LHCN-M2 (cell line): ENCODE measurements around the gene FBXO31. TPM values are rescaled to one million over a fixed set of nuclear protein-coding genes. Genes with fewer than 3 reads are reported as not detected.

Source experiments
- DNase-seq: peaks from one replicate; pipeline ENCODE4 v3.0.0-alpha.2; 2012; ENCODE audit warnings: low read depth
- total RNA-seq: library from RNA; depleted of rRNA; stranded (reverse); fragments of >200 nt; gene quantifications from 2 replicates; pipeline ENCODE4 v1.2.3, GENCODE V29; 2014

Gene FBXO31
- total RNA-seq, 1 experiment from 2014 or later: 32.3 TPM

GRCh38 chr16:87330646-87331045 is 52.9 kb downstream of the FBXO31 start:
- no peak for DNase-seq

- no peak for DNase-seq
These were observed 53.3 kb downstream of the FBXO31 start for GRCh38 chr16:87330257-87330624.

DNA sequence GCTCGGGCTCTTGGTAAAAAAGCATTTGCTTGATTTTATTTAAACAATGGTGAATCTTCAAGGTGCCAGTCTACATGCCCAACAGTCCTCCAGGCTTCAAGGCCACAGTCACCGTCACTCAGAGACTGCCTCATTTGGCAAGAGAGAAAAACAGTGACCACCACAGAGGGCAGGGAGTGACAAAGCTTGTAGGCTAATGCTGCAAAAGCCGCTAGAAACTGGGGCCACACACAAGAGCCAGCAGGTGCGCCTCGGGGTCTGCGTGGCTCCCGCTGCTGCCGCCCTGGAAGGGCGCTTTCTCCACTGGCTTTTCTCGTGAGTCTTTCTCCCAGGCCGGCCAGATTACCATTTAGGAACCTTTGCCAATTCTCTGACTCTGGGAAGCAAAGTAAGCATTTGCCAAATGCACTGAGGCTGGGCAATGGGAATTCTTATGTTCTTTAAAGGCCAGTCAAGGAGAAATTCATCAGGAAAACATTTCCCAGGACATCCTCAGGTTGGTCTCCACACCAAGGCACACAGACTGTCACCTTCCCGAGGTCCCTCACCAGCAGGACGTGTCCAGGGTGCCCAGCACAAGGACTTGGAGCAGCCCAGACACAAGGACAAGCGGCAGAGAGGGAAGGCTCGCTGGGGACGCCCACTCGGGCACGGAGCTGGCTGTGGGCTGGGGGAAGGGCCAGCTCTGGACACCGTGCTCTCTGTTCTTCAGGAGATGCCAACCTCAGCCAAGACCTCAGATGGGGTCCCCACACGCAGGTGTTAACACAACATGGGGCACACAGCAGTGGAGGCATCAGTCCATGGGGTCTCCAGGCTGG is 53.9 kb downstream of the FBXO31 start:
- DNase-seq: no peak

GRCh38 chr16:87328846-87329245 is 54.7 kb downstream of the FBXO31 start:
- no peak for DNase-seq

DNA sequence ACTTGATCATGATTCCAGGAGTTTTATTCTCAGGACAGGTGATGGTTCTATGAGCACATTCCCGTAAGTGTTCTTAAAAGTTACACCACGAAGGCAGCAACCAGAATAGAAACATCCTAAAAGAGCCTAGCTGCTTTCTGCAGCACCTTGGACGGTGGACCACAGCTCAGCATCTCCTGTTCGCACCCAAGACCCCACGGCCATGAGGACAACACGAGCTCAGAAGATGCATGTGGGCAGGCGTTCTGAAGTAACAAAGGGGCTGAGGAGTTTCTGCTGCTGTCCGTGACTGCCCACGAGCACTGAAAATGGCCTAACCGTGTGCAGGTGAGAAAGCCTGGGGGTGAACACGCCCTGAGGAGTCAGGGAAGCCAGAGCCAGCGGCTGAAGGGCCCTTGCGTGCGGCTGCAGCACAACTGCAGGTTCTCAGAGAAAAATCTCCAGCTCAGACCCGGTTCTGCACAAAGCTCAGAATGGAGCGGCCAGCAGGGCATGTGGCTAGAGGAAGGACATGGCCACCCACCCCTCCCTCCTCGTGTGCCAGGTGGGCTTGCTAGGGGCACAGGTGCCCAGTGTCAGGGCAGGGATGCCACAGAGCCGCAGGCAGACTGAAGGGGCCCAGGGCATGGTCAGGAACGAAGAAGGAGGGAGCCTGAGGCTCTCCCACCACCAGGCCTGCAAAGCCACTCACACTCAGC is 55.6 kb downstream of the FBXO31 start:
- no peak for DNase-seq

DNA sequence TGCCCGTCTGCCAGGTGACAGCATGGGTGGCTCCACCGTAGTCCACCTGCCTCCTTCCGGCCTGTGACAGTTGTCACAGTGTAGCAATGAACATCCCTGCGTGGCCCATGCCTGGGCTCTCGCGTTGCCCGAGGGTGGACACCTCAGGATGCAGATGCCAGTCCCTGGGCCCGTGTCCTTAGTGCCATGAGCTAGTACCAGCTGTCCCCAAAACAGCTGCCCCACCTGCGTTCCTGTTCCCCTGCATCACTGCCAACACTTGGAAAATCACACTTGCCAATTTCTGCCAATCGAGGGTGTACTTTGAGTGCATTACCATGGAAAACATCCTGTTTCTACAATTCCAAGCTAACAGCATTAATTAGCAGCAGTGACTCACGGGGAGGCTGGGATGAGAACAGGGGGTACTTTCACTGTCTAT is 57.4 kb downstream of the FBXO31 start:
- peak; percentile 21 for DNase-seq

GRCh38 chr16:87325423-87325858 is 58.1 kb downstream of the FBXO31 start:
- no peak for DNase-seq

- no peak for DNase-seq
These were observed 58.9 kb downstream of the FBXO31 start for GRCh38 chr16:87324411-87325275.

GRCh38 chr16:87323727-87324410 is 59.7 kb downstream of the FBXO31 start:
- no peak for DNase-seq

DNA sequence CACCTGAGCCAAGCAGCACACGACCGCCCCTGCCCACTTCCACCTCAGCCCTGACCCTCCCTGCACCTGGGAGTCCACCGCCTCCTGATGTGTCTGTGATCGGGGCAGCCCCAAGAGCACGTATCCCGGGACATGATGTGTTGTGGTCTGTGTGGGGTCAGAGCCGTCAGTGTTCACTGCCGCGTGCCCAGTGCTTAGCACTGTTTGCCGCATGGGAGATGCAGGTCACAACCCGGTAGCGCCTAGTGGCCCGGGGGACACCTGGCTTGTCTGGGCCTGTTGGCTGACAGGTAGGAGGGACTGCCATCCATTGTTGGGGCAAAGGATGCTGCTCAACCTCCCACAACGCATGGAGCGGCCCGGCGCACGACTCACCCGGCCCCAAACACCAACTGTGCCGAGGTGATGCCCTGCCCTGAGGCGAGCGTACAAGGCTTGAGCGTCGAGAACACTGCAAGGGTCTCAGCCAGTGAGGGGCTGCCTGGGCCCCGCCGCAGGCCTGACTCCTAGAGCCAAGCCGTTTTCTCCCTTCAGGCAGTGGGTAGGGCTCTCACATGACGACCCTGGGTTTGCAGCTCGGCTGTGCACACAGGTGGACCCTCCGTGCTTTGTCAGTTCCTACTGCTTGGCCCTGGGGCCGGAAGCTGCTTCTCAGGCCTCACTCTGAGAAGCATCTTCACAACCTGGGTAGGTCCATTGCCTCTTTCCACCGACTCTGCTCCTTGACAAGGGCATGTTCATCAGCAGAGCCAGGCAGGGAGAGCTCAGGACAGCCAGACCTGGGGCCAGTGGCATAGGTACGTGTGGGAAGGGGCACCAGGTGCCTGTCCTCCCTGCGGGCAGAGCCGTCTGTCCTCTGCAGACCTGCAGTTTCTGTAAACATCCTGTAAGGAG is 60.5 kb downstream of the FBXO31 start:
- no peak for DNase-seq

DNA sequence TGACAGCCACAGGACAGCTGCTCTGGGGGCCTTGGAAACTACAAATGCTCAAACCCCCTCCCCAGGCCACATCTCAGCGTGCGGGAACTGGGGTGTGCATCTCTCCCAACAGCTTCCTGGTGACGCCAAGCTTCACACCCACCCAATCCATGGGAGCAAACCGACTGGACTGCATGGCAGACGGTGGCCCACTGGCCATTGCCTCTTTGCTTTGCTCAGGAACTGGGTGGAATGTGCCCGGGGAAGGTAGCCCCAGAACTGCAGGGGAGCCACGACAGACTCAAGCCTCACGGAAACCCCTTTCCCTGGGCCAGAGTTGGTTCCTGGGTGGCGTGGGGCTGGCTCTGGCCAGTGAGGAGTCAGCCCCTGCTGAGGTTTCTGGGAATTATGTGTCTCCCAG is 61.2 kb downstream of the FBXO31 start:
- DNase-seq: no peak

DNA sequence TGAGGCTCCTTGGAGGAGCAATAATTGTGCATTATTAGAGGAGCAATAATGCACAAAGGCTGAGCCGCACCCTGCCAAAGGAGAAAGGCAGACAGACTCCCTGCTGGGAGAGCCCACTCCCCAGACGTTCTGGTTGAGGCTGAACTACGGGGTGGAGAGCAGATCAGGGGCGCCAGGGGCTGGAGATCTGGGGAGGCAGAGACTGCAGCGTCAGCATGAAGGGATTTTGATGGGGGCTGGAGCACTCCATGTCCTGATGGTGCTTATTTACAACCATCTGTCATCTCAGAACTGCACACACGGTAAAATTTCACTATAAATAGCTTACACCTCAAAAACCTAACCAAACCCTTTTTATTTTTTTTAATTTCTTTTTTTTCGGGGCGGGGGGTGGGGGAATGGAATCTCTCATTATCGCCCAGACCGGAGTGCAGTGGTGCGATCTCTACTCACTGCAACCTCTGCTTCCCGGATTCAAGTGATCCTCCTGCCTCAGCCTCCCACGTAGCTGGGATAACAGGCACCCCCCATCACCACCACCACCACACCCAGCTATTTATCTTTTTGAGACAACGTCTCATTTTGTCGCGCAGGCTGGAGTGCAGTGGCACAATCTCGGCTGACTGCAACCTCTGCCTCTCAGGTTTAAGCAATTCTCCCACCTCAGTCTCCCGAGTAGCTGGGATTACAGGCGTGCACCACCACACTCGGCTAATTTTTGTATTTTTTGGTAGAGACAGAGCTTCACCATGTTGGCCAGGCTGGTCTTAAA is 62.1 kb downstream of the FBXO31 start:
- DNase-seq: no peak

DNA sequence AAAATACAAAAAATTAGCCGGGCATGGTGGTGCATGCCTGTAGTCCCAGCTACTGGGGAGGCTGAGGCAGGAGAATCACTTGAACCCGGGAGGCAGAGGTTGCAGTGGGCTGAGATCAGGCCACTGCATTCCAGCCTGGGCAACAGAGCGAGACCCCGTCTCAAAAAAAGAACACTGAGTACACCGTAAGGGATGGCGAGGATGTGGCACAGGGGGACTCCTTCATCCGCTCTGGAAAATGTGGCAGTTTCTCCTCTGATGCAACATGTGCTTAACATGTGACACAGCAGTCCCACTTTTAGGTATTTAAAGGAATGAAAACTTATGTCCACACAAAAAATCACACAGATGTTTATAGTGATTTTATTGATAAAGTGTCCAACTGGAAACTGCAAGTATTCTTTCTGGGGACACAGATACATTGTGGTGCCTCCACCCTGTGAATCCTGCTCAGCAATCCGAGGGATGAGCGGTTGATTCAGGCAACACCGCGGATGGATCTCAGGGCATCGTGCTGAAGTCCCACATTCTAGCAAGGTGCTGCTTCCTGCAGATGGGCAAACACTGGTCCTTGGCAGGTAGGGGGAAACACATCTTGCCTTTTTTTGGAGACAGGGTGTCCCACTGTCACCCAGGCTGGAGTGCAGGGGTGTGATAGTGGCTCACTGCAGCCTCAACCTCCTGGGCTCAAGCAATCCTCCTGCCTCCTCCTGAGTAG is 62.9 kb downstream of the FBXO31 start:
- no peak for DNase-seq

DNA sequence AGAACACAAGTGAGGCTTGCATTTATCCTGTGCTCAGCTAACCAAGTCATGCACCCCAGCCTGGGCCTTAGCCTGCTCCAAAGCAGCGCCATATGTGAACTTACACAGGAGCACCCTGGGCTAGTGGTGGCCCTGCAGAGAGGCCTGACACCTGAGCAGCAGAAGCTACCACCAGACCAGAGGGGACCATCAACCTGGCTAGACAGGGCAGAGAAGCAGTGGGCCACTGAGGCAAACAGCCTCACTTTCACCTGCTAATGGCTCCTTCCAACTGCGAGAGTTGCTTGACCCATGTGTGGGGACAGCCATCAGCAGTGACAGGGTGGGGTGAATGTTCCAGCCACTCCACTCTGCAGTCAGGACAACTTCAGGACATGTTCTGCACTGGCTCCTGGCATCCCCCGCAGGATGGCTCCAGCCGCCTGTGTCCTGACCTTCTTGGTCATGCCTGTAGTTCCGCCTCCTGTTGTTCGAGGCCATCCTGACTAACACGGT is 63.5 kb downstream of the FBXO31 start:
- DNase-seq: no peak

DNA sequence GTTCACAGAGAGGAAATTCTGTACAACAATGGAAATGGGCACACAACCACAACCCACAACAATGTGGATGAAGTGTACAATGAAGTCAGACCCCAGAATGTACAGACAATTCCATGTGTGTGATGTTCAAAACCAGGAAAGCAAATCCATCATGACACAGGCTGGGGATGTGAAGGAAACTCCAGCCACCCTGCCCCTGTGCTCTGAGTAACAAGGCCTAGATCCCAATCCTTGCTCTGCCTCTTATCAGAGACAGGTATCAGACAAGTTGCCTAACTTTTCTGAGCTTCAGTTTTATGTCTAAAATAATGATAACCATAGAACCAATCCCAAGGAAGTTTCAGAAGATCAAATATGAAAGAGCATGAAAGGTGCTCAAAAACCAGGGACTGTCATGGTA is 64.6 kb downstream of the FBXO31 start:
- no peak for DNase-seq

GRCh38 chr16:87317750-87318644 is 65.6 kb downstream of the FBXO31 start:
- peak; percentile 52 for DNase-seq

GRCh38 chr16:87316923-87317749 is 66.4 kb downstream of the FBXO31 start, which contains the start of gene C16orf95:
Gene C16orf95 (minus strand): TSS chr16:87317392. CDS start chr16:87317242, 150 bp downstream.
- DNase-seq: peak; percentile 92
